Esophagus muscularis mucosa (tissue), 4 donors: ENCODE measurements around the gene MPHOSPH8. TPM values are rescaled to one million over a fixed set of nuclear protein-coding genes. Genes with fewer than 3 reads are reported as not detected.

Experiments used
- DNase-seq: peaks from one replicate; pipeline ENCODE4 v3.0.0-alpha.2; 2017; ENCODE audit errors: extremely low spot score
- H3K27ac ChIP-seq, 4 donors: fragments of 200-600 bp; sonication (generic); replicated peaks in 1 of 4; 1 replicate in 3 of 4; 2 replicates in 1 of 4; pipeline ENCODE4 v1.5.1; 2016 to 2019; ENCODE audit warnings: mild to moderate bottlenecking in 1 of 4
- H3K27me3 ChIP-seq, 4 donors: fragments of 200-600 bp; sonication (generic); one replicate each; pipeline versions ENCODE4 v1.5.1 to v1.6.0; 2016 to 2019
- H3K36me3 ChIP-seq, 4 donors: fragments of 200-600 bp; sonication (generic); one replicate each; pipeline ENCODE4 v1.5.1; 2016 to 2019
- H3K4me1 ChIP-seq, 4 donors: fragments of 200-600 bp; sonication (generic); one replicate each; pipeline ENCODE4 v1.5.1; 2016 to 2019
- H3K4me3 ChIP-seq, 4 donors: fragments of 200-600 bp; sonication (generic); 1 replicate in 2 of 4; 2 replicates in 2 of 4; pipeline ENCODE4 v1.5.1; 2016 to 2019; ENCODE audit warnings: mild to moderate bottlenecking in 4 of 4, moderate library complexity in 1 of 4
- H3K9me3 ChIP-seq, 4 donors: fragments of 200-600 bp; sonication (generic); 1 replicate in 3 of 4; 2 replicates in 1 of 4; pipeline ENCODE4 v1.5.1; 2016 to 2019
- EP300 ChIP-seq: sonication (generic); formaldehyde crosslinking; IDR thresholded peaks from one replicate; pipeline ENCODE4 v1.6.1; 2017; ENCODE audit warnings: antibody characterized with exemption
- POLR2A ChIP-seq: fragments of 450-650 bp; IDR thresholded peaks from one replicate; pipeline ENCODE4 v1.6.1; 2017; ENCODE audit warnings: antibody characterized with exemption, moderate library complexity, mild to moderate bottlenecking, low read depth
- POLR2AphosphoS5 ChIP-seq, 2 donors: sonication (generic); formaldehyde crosslinking; IDR thresholded peaks; one replicate each; pipeline ENCODE4 v1.6.1; 2017; ENCODE audit warnings: antibody characterized with exemption in 2 of 2
- WGBS: methylation state at CpG from one replicate; pipeline ENCODE4 v1.1.5; 2018; 5-methylcytosine and 5-hydroxymethylcytosine counted together
- intact Hi-C: fragments of 100-400 bp; cut with DNase I; formaldehyde crosslinking; loops from one replicate; pipeline ENCODE4 v1.15.1; 2023
- total RNA-seq, 4 donors: library from RNA; depleted of rRNA; stranded (reverse); fragments of >200 nt; gene quantifications; one replicate each; pipeline versions ENCODE4 v1.1.0 to v1.2.1, GENCODE V29; 2016
- TF ChIP-seq, protein P1 (sequence below), 3 experiments: fragments of 200-600 bp in 2 of 3; fragments of 450-650 bp in 1 of 3; sonication (generic) in 2 of 3; IDR thresholded peaks; one replicate each; pipeline ENCODE4 v1.5.1; 2017 to 2019; ENCODE audit warnings: antibody characterized with exemption in 3 of 3, mild to moderate bottlenecking in 2 of 3, moderate library complexity in 1 of 3

The MPHOSPH8 gene
- total RNA-seq, 4 donors from 2014 or later = 34.1 to 40.3 (median 39.0) TPM

DNA sequence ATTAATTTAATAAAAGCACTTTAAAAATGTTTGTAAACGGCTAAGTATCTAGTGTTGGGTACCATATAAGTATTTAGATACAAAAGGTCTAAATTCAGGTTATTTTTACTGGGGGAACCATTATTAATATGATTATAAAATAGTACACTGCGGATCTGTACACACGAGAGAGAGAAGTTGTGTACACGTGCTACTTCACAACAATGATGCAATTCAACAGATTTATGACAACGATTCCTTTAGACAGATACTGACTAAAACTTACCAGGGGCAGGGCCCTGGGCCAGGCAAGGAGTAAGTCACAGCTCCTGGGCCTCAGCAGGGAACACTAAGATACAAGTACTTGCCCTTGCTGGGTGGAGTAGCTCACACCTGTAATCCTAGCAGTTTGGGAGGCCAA, 43.0 kb upstream of the MPHOSPH8 start:
- WGBS = 83% methylated on average over 5 of the region's 5 CpGs
- H3K9me3 ChIP-seq = no peaks in the 10 kb centered on the region
- intact Hi-C loops = no loop called here
- no peaks in the 10 kb centered on the region for H3K4me1 ChIP-seq
- peak; percentile 34 for DNase-seq
- peaks cover 0 to 8% (median 0%) of the 10 kb centered on the region in 4 donors for H3K27me3 ChIP-seq
- no peak overlapping the region for H3K27ac ChIP-seq
- H3K4me3 ChIP-seq = no peak overlapping the region
- no peaks in the 10 kb centered on the region for H3K36me3 ChIP-seq
- TF ChIP-seq EP300 = no peak

DNA sequence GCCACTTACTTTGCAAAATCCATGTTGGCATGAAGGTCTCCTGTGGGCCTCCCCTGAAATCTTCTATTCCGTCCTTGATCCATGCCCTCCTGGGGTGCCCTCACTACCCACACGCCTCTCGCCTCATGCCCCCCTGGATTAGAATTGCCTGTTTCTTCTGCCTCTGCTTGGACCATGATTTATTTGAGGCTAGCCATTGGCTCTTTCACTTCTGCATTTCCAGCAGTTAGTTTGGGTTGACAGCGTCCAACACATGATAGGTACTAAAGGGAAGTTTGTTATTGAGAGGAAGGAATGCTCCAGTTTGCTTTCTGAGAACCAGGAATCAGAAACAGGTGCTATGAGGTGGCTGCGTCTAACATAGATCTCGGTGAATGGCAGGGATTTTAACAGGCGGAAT, 41.6 kb upstream of the MPHOSPH8 start:
- Histone ChIP-seq H3K36me3 (no peaks in the 10 kb centered on the region), H3K27ac (no peak overlapping the region), H3K27me3 (peaks cover 0 to 2% (median 0%) of the 10 kb centered on the region in 4 donors), H3K4me3 (no peak overlapping the region), H3K9me3 (no peaks in the 10 kb centered on the region), H3K4me1 (no peaks in the 10 kb centered on the region)
- intact Hi-C loops = no loop called here
- peak; percentile 66 for DNase-seq
- TF ChIP-seq EP300 = no peak
- TF ChIP-seq POLR2AphosphoS5 (IDR thresholded peaks at IDR 0.05) = no peak
- TF ChIP-seq POLR2A = no peak
- TF ChIP-seq, protein P1, sequence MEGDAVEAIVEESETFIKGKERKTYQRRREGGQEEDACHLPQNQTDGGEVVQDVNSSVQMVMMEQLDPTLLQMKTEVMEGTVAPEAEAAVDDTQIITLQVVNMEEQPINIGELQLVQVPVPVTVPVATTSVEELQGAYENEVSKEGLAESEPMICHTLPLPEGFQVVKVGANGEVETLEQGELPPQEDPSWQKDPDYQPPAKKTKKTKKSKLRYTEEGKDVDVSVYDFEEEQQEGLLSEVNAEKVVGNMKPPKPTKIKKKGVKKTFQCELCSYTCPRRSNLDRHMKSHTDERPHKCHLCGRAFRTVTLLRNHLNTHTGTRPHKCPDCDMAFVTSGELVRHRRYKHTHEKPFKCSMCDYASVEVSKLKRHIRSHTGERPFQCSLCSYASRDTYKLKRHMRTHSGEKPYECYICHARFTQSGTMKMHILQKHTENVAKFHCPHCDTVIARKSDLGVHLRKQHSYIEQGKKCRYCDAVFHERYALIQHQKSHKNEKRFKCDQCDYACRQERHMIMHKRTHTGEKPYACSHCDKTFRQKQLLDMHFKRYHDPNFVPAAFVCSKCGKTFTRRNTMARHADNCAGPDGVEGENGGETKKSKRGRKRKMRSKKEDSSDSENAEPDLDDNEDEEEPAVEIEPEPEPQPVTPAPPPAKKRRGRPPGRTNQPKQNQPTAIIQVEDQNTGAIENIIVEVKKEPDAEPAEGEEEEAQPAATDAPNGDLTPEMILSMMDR (IDR thresholded peaks at IDR 0.05) = no peak
- 82% methylated on average over 7 of the region's 7 CpGs for WGBS

DNA sequence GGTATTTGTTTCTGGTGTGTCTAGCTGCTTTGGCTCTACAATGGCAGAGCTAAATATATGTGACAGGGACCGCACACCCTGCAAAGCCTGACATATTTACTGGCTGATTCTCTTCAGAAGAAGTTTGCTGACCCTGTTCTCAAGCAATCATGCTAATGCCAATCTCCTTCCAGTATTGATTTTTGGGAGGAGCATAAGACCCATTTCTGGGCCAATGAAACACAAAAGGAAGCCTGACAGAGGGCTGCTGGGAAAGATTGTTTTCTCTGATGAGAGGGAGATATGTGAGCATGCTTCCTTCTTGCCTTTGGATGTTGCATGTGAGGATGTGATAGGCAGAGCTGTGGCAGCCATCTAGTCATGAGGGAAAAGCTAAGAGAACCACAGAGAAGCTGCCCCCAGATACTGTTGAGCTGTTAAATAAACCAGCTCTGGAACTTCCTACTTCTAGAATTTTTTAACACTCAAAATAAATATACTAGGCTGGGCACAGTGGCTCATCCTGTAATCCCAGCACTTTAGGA, 40.7 kb upstream of the MPHOSPH8 start:
- peaks cover 0 to 3% (median 0%) of the 10 kb centered on the region in 4 donors for H3K27me3 ChIP-seq
- no peaks in the 10 kb centered on the region for H3K9me3 ChIP-seq
- no peaks in the 10 kb centered on the region for H3K36me3 ChIP-seq
- H3K27ac ChIP-seq = no peak overlapping the region
- H3K4me3 ChIP-seq = no peak overlapping the region
- WGBS = 91% methylated on average over 1 of the region's 1 CpG
- intact Hi-C loops = no loop called here
- DNase-seq = peak; percentile 50
- TF ChIP-seq EP300 (no peak), POLR2A (no peak), POLR2AphosphoS5 (IDR thresholded peaks at IDR 0.05) (no peak)
- TF ChIP-seq, protein P1 (IDR thresholded peaks at IDR 0.05) = no peak
- H3K4me1 ChIP-seq = no peaks in the 10 kb centered on the region

DNA sequence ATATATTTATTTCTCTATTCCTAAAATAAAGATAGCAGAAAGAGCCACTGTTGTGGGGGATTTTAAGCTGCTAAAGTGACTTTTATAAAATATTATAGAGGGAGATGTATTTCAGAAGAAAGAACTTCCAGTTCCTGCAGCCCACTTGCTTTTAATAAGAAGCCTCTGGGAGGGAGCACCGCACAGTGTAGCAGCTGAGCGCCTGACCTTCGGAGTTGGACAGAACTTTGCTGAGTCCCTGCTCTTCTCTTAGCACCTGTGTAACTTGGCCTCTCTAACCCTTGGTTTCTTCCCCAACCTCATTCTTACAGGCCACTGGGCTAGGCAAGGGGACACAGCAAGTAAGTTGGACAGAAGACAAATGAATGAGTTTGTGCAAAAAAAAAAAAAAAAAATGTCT, 37.4 kb upstream of the MPHOSPH8 start:
- intact Hi-C loops = no loop called here
- Histone ChIP-seq H3K4me1 (no peaks in the 10 kb centered on the region), H3K9me3 (no peaks in the 10 kb centered on the region), H3K36me3 (no peaks in the 10 kb centered on the region), H3K27ac (no peak overlapping the region), H3K27me3 (peaks cover 0 to 22% (median 0%) of the 10 kb centered on the region in 4 donors), H3K4me3 (no peak overlapping the region)
- DNase-seq = no peak
- TF ChIP-seq POLR2AphosphoS5 (IDR thresholded peaks at IDR 0.05) (no peak), POLR2A (no peak), EP300 (no peak)
- TF ChIP-seq, protein P1 (IDR thresholded peaks at IDR 0.05) = no peak
- WGBS = 87% methylated on average over 3 of the region's 3 CpGs

DNA sequence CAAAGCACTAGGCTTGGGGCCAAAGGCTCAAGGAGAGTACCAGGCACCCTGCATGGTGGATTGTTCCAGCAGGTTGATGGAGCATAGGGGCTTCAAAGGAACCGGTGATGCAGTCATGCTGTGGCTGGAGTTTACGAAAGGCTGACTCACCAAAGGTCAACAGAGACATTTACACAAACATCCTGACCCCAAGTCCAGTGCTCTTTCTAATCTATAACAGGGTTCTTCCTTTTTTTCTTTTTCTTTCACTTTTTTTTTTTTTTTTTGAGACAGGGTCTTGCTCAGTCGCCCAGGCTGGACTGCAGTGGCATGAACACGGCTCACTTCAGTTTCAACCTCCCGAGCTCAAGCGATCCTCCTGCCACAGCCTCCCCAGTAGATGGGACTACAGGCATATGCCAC, 36.5 kb upstream of the MPHOSPH8 start:
- intact Hi-C loops = no loop called here
- TF ChIP-seq, protein P1 (IDR thresholded peaks at IDR 0.05) = no peak
- TF ChIP-seq EP300 (no peak), POLR2AphosphoS5 (IDR thresholded peaks at IDR 0.05) (no peak), POLR2A (no peak)
- DNase-seq = no peak
- Histone ChIP-seq H3K36me3 (no peaks in the 10 kb centered on the region), H3K4me3 (no peak overlapping the region), H3K9me3 (no peaks in the 10 kb centered on the region), H3K27me3 (peaks cover 0 to 31% (median 4%) of the 10 kb centered on the region in 4 donors), H3K27ac (no peak overlapping the region), H3K4me1 (peaks cover 0 to 8% (median 6%) of the 10 kb centered on the region in 4 donors)
- 91% methylated on average over 6 of the region's 6 CpGs for WGBS
